Panc1 (cell line): Measurements from ENCODE around the gene JAG1. TPM values are rescaled to one million over a fixed set of nuclear protein-coding genes. Genes with fewer than 3 reads are reported as not detected.

Experiments used
- ATAC-seq: fragments of 200-7000 bp; cut with Tn5 transposase; 2 replicates; pipeline ENCODE4 v1.9.1; 2020; ENCODE audit warnings: mild to moderate bottlenecking, moderate library complexity
- BruUV-seq: library from RNA; stranded (reverse); fragments of 400-500 nt; replicated peaks from 2 replicates; lab custom pipeline; 2021; lab: Mats Ljungman, UMichigan
- CTCF ChIA-PET: fragments of 300-600 bp; sonication (Branson Sonifier 250); formaldehyde crosslinking; loops from one replicate; lab custom pipeline; 2022; ENCODE audit warnings: antibody characterized with exemption; lab: Charles Lee
- POLR2A ChIA-PET: fragments of 300-600 bp; sonication (Branson Sonifier 250); formaldehyde crosslinking; loops from one replicate; lab custom pipeline; 2022; ENCODE audit warnings: antibody characterized with exemption; lab: Charles Lee
- DNase-seq: peaks from one replicate; pipeline ENCODE4 v3.0.0-alpha.2; 2010; ENCODE audit warnings: low read depth, low spot score
- H3K27ac ChIP-seq: 2 replicates; pipeline ENCODE4 v1.5.1; 2011; ENCODE audit warnings: mild to moderate bottlenecking, low read length, inconsistent platforms
- H3K27me3 ChIP-seq: fragments of 200-500 bp; sonication (Bioruptor generic); 2 replicates; pipeline ENCODE4 v1.6.0; 2014; ENCODE audit warnings: low read length, inconsistent platforms; ENCODE audit not compliant: control insufficient read depth, insufficient read depth
- H3K36me3 ChIP-seq: fragments of 200-500 bp; sonication (Bioruptor generic); 2 replicates; pipeline ENCODE4 v1.5.1; 2014; ENCODE audit warnings: inconsistent platforms, mild to moderate bottlenecking, low read length, moderate library complexity; ENCODE audit not compliant: control insufficient read depth, insufficient read depth
- H3K4me1 ChIP-seq: 2 replicates; pipeline ENCODE4 v1.5.1; 2011; ENCODE audit warnings: inconsistent platforms, mild to moderate bottlenecking, low read length, moderate library complexity; ENCODE audit not compliant: control insufficient read depth, insufficient read depth
- H3K4me3 ChIP-seq, 2 experiments: 2 replicates each; pipeline ENCODE4 v1.5.1; 2011 to 2012; ENCODE audit warnings: low read depth in 2 of 2, low read length in 2 of 2, mild to moderate bottlenecking in 2 of 2, inconsistent platforms in 1 of 2, moderate library complexity in 1 of 2
- H3K9me3 ChIP-seq: fragments of 200-500 bp; sonication (Bioruptor generic); 2 replicates; pipeline ENCODE4 v1.5.1; 2014; ENCODE audit warnings: low read depth, mild to moderate bottlenecking, inconsistent platforms, low read length, moderate library complexity; ENCODE audit not compliant: control insufficient read depth, insufficient read depth
- POLR2AphosphoS5 ChIP-seq: IDR thresholded peaks from 2 replicates; pipeline ENCODE4 v1.6.1; 2012; ENCODE audit warnings: mild to moderate bottlenecking, low read depth, low read length, moderate library complexity
- SIN3A ChIP-seq: IDR thresholded peaks from 2 replicates; pipeline ENCODE4 v1.6.1; 2012; ENCODE audit warnings: low read depth, mild to moderate bottlenecking, low read length, moderate library complexity, borderline replicate concordance; ENCODE audit not compliant: insufficient read depth
- TCF7L2 ChIP-seq: IDR thresholded peaks from 2 replicates; pipeline ENCODE4 v1.6.1; 2011; ENCODE audit warnings: mild to moderate bottlenecking, low read depth, low read length, inconsistent platforms
- in situ Hi-C: cut with HindIII; loops from 2 replicates; pipeline ENCODE4 v1.10.0; 2016; ENCODE audit warnings: low sequenced_read_pairs, low pct_unique_long_range_greater_than_20kb
- intact Hi-C: fragments of 100-400 bp; cut with micrococcal nuclease; formaldehyde crosslinking; loops from one replicate; pipeline ENCODE4 v1.10.0; 2022; ENCODE audit not compliant: unreplicated experiment
- total RNA-seq: library from RNA; stranded (reverse); gene quantifications from one replicate; pipeline ENCODE4 v1.2.1, GENCODE V29; 2021; ENCODE audit not compliant: unreplicated experiment
- TF ChIP-seq, protein P1 (sequence below): fragments of 450-650 bp; IDR thresholded peaks from 2 replicates; pipeline ENCODE4 v1.5.1; 2017; ENCODE audit warnings: mild to moderate bottlenecking
- TF ChIP-seq, protein P2 (sequence below), 2 experiments: IDR thresholded peaks; 2 replicates each; pipeline ENCODE4 v1.6.1; 2011 to 2012; ENCODE audit warnings: low read depth in 2 of 2, control low read depth in 1 of 2, low read length in 1 of 2, mild to moderate bottlenecking in 1 of 2, moderate library complexity in 1 of 2; ENCODE audit not compliant: insufficient read depth in 1 of 2

Gene JAG1
- total RNA-seq, 1 experiment from 2014 or later: 21.2 TPM

DNA sequence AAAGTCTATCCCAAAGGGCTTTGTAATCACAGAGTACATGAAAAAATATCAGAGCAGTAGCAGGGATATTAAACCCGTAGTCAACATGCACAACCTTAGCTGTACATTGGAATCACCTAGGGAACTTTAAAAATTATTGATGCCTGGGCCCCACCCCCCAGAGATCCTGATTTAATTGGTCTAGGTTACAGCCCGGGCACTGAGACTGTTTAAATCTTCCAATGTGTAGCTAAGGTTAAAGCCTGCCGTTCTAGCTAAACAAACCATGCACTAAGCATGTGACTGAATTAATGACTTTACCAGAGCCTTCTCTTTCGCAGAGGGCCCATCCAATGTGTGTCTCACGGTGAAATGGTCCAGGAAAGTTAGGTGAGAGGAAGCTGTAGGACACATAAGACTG lies 14.1 kb upstream of the JAG1 start:
- H3K4me1 ChIP-seq: no peaks in the 10 kb centered on the region
- intact Hi-C loops (no loop called here), in situ Hi-C loops (no loop called here)
- ChIA-PET POLR2A (interaction anchor here (0.7 kb wide), 1 partner anchor 161 kb away, joined by 4 read pairs; no protein-coding TSS in a partner anchor), CTCF (interaction anchor here (0.6 kb wide), 1 partner anchor 13 kb away, joined by 3 read pairs; no protein-coding TSS in a partner anchor)
- BruUV-seq: no TSS peak
- H3K4me3 ChIP-seq: no peak overlapping the region
- no peak for ATAC-seq
- no peaks in the 10 kb centered on the region for H3K36me3 ChIP-seq
- no peak for DNase-seq
- no peaks in the 10 kb centered on the region for H3K9me3 ChIP-seq
- no peak overlapping the region for H3K27ac ChIP-seq
- no peaks in the 10 kb centered on the region for H3K27me3 ChIP-seq
- TF ChIP-seq, protein P1, sequence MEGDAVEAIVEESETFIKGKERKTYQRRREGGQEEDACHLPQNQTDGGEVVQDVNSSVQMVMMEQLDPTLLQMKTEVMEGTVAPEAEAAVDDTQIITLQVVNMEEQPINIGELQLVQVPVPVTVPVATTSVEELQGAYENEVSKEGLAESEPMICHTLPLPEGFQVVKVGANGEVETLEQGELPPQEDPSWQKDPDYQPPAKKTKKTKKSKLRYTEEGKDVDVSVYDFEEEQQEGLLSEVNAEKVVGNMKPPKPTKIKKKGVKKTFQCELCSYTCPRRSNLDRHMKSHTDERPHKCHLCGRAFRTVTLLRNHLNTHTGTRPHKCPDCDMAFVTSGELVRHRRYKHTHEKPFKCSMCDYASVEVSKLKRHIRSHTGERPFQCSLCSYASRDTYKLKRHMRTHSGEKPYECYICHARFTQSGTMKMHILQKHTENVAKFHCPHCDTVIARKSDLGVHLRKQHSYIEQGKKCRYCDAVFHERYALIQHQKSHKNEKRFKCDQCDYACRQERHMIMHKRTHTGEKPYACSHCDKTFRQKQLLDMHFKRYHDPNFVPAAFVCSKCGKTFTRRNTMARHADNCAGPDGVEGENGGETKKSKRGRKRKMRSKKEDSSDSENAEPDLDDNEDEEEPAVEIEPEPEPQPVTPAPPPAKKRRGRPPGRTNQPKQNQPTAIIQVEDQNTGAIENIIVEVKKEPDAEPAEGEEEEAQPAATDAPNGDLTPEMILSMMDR: no peak
- no peak for TF ChIP-seq POLR2AphosphoS5

DNA sequence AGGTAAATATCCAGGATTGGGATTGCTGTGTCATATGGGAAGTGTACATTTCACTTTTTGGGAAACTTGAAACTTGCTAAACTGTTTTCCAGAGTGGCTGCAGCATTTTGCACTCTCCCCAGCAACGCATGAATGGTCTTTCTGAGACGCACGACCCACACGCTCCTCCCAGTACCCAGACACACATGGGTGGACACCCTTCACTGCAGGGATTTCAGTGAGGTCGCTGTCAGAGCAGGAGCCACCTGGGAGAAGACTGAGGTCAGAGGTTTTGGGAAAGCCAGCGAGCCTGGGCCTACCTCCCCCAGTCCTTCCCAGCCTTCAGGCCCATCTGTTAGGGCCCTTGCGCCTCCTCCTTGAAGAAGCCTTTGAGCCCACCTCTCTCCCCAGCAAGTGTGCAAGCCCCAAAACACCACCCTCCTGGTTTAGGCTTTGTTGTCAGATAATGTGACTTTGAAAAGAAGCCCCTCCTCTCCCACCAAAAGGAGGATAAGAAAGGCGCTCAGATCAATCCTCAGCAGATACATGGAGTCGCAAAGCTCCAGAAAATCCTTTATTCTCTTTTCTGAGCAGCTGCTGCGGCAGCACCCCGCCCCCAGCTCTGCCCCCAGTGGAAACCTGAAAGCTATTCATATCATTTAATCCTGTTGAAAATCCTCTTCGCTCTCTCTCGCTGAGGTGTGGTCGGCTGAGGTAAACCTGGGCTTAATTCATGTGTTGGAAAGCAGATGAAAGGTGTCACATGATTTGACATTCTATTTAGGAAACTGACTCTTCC lies 12.7 kb upstream of the JAG1 start:
- in situ Hi-C loops: no loop called here
- ChIA-PET CTCF (no interaction called here), POLR2A (no interaction called here)
- Histone ChIP-seq H3K27ac (no peak overlapping the region), H3K4me3 (no peak overlapping the region), H3K4me1 (no peaks in the 10 kb centered on the region), H3K27me3 (no peaks in the 10 kb centered on the region), H3K36me3 (no peaks in the 10 kb centered on the region), H3K9me3 (no peaks in the 10 kb centered on the region)
- intact Hi-C loops: no loop called here
- no TSS peak for BruUV-seq
- DNase-seq (no peak), ATAC-seq (no peak)
- TF ChIP-seq POLR2AphosphoS5: no peak
- TF ChIP-seq, protein P2, sequence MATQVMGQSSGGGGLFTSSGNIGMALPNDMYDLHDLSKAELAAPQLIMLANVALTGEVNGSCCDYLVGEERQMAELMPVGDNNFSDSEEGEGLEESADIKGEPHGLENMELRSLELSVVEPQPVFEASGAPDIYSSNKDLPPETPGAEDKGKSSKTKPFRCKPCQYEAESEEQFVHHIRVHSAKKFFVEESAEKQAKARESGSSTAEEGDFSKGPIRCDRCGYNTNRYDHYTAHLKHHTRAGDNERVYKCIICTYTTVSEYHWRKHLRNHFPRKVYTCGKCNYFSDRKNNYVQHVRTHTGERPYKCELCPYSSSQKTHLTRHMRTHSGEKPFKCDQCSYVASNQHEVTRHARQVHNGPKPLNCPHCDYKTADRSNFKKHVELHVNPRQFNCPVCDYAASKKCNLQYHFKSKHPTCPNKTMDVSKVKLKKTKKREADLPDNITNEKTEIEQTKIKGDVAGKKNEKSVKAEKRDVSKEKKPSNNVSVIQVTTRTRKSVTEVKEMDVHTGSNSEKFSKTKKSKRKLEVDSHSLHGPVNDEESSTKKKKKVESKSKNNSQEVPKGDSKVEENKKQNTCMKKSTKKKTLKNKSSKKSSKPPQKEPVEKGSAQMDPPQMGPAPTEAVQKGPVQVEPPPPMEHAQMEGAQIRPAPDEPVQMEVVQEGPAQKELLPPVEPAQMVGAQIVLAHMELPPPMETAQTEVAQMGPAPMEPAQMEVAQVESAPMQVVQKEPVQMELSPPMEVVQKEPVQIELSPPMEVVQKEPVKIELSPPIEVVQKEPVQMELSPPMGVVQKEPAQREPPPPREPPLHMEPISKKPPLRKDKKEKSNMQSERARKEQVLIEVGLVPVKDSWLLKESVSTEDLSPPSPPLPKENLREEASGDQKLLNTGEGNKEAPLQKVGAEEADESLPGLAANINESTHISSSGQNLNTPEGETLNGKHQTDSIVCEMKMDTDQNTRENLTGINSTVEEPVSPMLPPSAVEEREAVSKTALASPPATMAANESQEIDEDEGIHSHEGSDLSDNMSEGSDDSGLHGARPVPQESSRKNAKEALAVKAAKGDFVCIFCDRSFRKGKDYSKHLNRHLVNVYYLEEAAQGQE (IDR thresholded peaks at IDR 0.05; ENCODE audit: insufficient read depth in 1 of 2, low read depth in 2 of 2, low read length in 1 of 2): no peak
- no peak for TF ChIP-seq TCF7L2
- TF ChIP-seq SIN3A: no peak
- TF ChIP-seq, protein P1: no peak
